Heart left ventricle (tissue), 16 donors: ENCODE data around the gene PTPRN2. TPM values are rescaled to one million over a fixed set of nuclear protein-coding genes. Genes with fewer than 3 reads are reported as not detected.
"Not testable (repeated sequence)": the region's sequence is repeated elsewhere in the genome, so short reads cannot be mapped to it uniquely, and the experiment has no call there.

Experiments used
- ATAC-seq, 4 donors: fragments of 200-7000 bp; cut with Tn5 transposase; one replicate each; pipeline ENCODE4 v1.9.1; 2020 to 2022; ENCODE audit warnings: moderate library complexity in 4 of 4, mild to moderate bottlenecking in 3 of 4, moderate number of reproducible peaks in 1 of 4
- DNase-seq, 5 donors: peaks; one replicate each; pipeline ENCODE4 v3.0.0-alpha.2; 2020
- H3K27ac ChIP-seq, 12 donors: fragments of 200-600 bp; sonication (generic) in 4 of 12; one replicate each; pipeline versions ENCODE4 v1.5.0 to v1.8.0; 2016 to 2022; ENCODE audit warnings: mild to moderate bottlenecking in 2 of 12
- H3K27me3 ChIP-seq, 9 donors: fragments of 200-600 bp; sonication (generic) in 2 of 9; one replicate each; pipeline versions ENCODE4 v1.5.1 to v1.8.0; 2016 to 2022; ENCODE audit warnings: mild to moderate bottlenecking in 3 of 9
- H3K36me3 ChIP-seq, 9 donors: fragments of 200-600 bp; sonication (generic) in 2 of 9; one replicate each; pipeline versions ENCODE4 v1.5.0 to v1.8.0; 2018 to 2022; ENCODE audit warnings: mild to moderate bottlenecking in 2 of 9
- H3K4me1 ChIP-seq, 12 donors: fragments of 200-600 bp; sonication (generic) in 4 of 12; one replicate each; pipeline versions ENCODE4 v1.5.0 to v1.8.0; 2016 to 2022; ENCODE audit warnings: mild to moderate bottlenecking in 3 of 12
- H3K4me3 ChIP-seq, 12 donors: fragments of 200-600 bp; sonication (generic) in 4 of 12; one replicate each; pipeline versions ENCODE4 v1.5.0 to v1.8.0; 2017 to 2022; ENCODE audit warnings: mild to moderate bottlenecking in 9 of 12, moderate library complexity in 4 of 12
- H3K9me3 ChIP-seq, 12 donors: fragments of 200-600 bp; sonication (generic) in 4 of 12; one replicate each; pipeline versions ENCODE4 v1.5.0 to v1.8.0; 2016 to 2022; ENCODE audit warnings: mild to moderate bottlenecking in 1 of 12
- CTCF ChIP-seq, 12 donors: fragments of 200-600 bp; sonication (generic) in 4 of 12; IDR thresholded peaks; one replicate each; pipeline versions ENCODE4 v1.5.0 to v1.8.0; 2018 to 2022; ENCODE audit warnings: antibody characterized with exemption in 12 of 12, mild to moderate bottlenecking in 5 of 12
- POLR2A ChIP-seq, 2 donors: fragments of 450-650 bp; IDR thresholded peaks; one replicate each; pipeline ENCODE4 v1.6.1; 2017; ENCODE audit warnings: antibody characterized with exemption in 2 of 2, mild to moderate bottlenecking in 2 of 2, moderate library complexity in 2 of 2
- WGBS, 4 donors: extraction: QIAGEN DNeasy Blood & Tissue Kit in 2 of 4; methylation state at CpG; one replicate each; pipeline versions ENCODE4 v1.1.5 to v1.1.7; 2013 to 2018; 5-methylcytosine and 5-hydroxymethylcytosine counted together
- intact Hi-C, 10 donors: fragments of 100-400 bp; cut with DNase I; formaldehyde crosslinking; loops; one replicate each; pipeline versions ENCODE4 v1.11.1 to v1.14.2; 2022
- polyA plus RNA-seq, 2 donors: library from polyadenylated mRNA; stranded (reverse); fragments of 200-250 nt; gene quantifications; one replicate each; pipeline ENCODE4 v1.2.3, GENCODE V29; 2013
- total RNA-seq, 9 donors: library from RNA; depleted of rRNA in 2 of 9; stranded (reverse); fragments of >200 nt in 2 of 9; fragmentation: NEBNext Ultra II Directional in 3 of 9; extraction: Animal tissue kit (Norgen Biotek cat#: 25700) in 3 of 9; gene quantifications; one replicate each; pipeline versions ENCODE4 v1.1.0 to v1.2.4, GENCODE V29; 2016 to 2023
- donor health status: ischemic (EF 13 %, LVEDD 7.1; RV severe dilation, severe dysfunction).
- donor health status: healthy with polysubstance abuse.
- donor health status: DM: no; HTN: yes; CAD: no.
- donor health status: DM: no; HTN: no; CAD: no.
- donor health status: ischemic (EF 25% LVEDD 6.9; RV normal size, moderate dysfunction).
- donor health status: ischemic (EF 25% LVEDD 5.7; RV mildly dilated, moderate dysfunction).
- donor health status: healthy.
- donor health status: DM: yes; HTN: yes; CAD: no.
- donor health status: ischemic (EF 35%, LVEDD 5.7; RV mildly dilated, moderate dysfunction).
- donor health status: nonischemic (EF 11% LVEDD 7.7; RV severe dilation, severe dysfunction).
- donor health status: DM: yes; HTN: yes; CAD: no.
- donor health status: PGD.
- donor health status: ischemic (EF 29% LVEDD 5.4; RV normal size, mild dysfunction).
- donor health status: nonischemic (EF 23%, LVEDD 6.1; RV moderate dilation, normal function).

PTPRN2 gene
- total and polyA plus RNA-seq, 11 donors = 0.61 to 2.3 (median 1.3) TPM

- ATAC-seq = no peak
- Histone ChIP-seq H3K4me1 (peaks cover 0 to under 1% (median 0%) of the 10 kb centered on the region in 12 donors), H3K27ac (no peak overlapping the region), H3K4me3 (no peak overlapping the region), H3K9me3 (no peaks in the 10 kb centered on the region), H3K27me3 (peaks cover 0 to 31% (median 3%) of the 10 kb centered on the region in 9 donors), H3K36me3 (no peaks in the 10 kb centered on the region)
- DNase-seq = no peak
- no peak for TF ChIP-seq CTCF (IDR thresholded peaks at IDR 0.05)
- no peak for TF ChIP-seq POLR2A (IDR thresholded peaks at IDR 0.05)
- intact Hi-C loops = loop anchor here in 1 of 10 donors (2.0 kb wide), 1 partner anchor 52 kb away; no protein-coding TSS in a partner anchor
- WGBS, 4 donors = 38 to 46% (median 43%) methylated on average over 22 of the region's 22 CpGs
Observed at GRCh38 chr7:157668221-157668883, 919.3 kb downstream of the PTPRN2 start.

- intact Hi-C loops = loop anchor here in 1 of 10 donors (2.0 kb wide), 1 partner anchor 51 kb away; no protein-coding TSS in a partner anchor
- H3K4me1 ChIP-seq = peaks cover 0 to 4% (median 0%) of the 10 kb centered on the region in 12 donors
- H3K36me3 ChIP-seq = no peaks in the 10 kb centered on the region
- no peak overlapping the region for H3K27ac ChIP-seq
- peaks cover 0 to 35% (median 3%) of the 10 kb centered on the region in 9 donors for H3K27me3 ChIP-seq
- no peak for TF ChIP-seq CTCF (IDR thresholded peaks at IDR 0.05)
- TF ChIP-seq POLR2A (IDR thresholded peaks at IDR 0.05) = no peak
- H3K4me3 ChIP-seq = no peak overlapping the region
- DNase-seq (no peak), ATAC-seq (no peak)
- no peaks in the 10 kb centered on the region for H3K9me3 ChIP-seq
- 87 to 90% (median 90%) methylated on average over 10 to 19 of the region's 19 CpGs for WGBS, 4 donors
Observed at GRCh38 chr7:157667731-157668130, 919.9 kb downstream of the PTPRN2 start.

- Histone ChIP-seq H3K9me3 (no peaks in the 10 kb centered on the region), H3K36me3 (no peaks in the 10 kb centered on the region), H3K4me1 (peaks cover 0 to 4% (median 0%) of the 10 kb centered on the region in 12 donors), H3K4me3 (no peak overlapping the region), H3K27ac (no peak overlapping the region), H3K27me3 (peaks cover 0 to 39% (median 3%) of the 10 kb centered on the region in 9 donors)
- ATAC-seq = no peak
- no peak for DNase-seq
- intact Hi-C loops = no loop called here
- TF ChIP-seq POLR2A (IDR thresholded peaks at IDR 0.05) (no peak), CTCF (IDR thresholded peaks at IDR 0.05) (no peak)
- 86 to 94% (median 90%) methylated on average over 6 to 12 of the region's 12 CpGs for WGBS, 4 donors
Observed at GRCh38 chr7:157667261-157667660, 920.4 kb downstream of the PTPRN2 start.

- no peak for TF ChIP-seq CTCF (IDR thresholded peaks at IDR 0.05)
- TF ChIP-seq POLR2A (IDR thresholded peaks at IDR 0.05) = no peak
- no peak for DNase-seq
- intact Hi-C loops = no loop called here
- ATAC-seq = no peak
- peaks cover 0 to 36% (median 3%) of the 10 kb centered on the region in 9 donors for H3K27me3 ChIP-seq
- no peak overlapping the region for H3K27ac ChIP-seq
- H3K4me3 ChIP-seq = no peak overlapping the region
- 77 to 92% (median 90%) methylated on average over 9 to 11 of the region's 11 CpGs for WGBS, 4 donors
- no peaks in the 10 kb centered on the region for H3K9me3 ChIP-seq
- peaks cover 0 to 4% (median 0%) of the 10 kb centered on the region in 12 donors for H3K4me1 ChIP-seq
- no peaks in the 10 kb centered on the region for H3K36me3 ChIP-seq
Observed at GRCh38 chr7:157666530-157667040, 921.0 kb downstream of the PTPRN2 start.

GRCh38 chr7:157665634-157665988 lies 922.0 kb downstream of the PTPRN2 start:
- ATAC-seq, H3K4me3 ChIP-seq, H3K27ac ChIP-seq, H3K36me3 ChIP-seq, intact Hi-C loops, DNase-seq, H3K9me3 ChIP-seq, H3K4me1 ChIP-seq: not testable (repeated sequence)
- WGBS, 4 donors = 90 to 99% (median 96%) methylated on average over 2 of the region's 2 CpGs
- H3K27me3 ChIP-seq = peaks cover 0 to 40% (median 6%) of the 10 kb centered on the region in 9 donors
